Right kidney (tissue), 1 donor: ENCODE measurements around the gene SERPINA1.

ENCODE experiments used
- DNase-seq: peaks from one replicate; pipeline ENCODE4 v3.0.0-alpha.2; 2016

Gene SERPINA1

DNA sequence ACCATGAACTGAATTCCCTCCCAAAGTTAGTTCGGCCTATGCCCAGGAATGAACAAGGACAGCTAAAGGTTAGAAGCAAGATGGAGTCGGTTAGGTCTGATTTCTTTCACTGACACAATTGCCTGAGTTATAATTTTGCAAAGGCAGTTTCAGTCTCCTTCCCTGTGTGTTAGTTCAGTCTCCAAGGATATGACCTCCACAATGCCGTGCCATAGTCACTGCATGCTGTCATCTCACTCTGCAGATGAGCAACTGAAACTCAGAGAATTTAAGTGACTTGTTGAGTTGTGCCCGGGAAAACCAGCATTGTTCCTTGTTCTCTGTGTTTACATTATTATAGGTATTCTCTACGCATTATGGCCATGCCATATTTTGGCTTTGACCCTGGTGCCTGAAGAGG lies 10.1 kb upstream of the SERPINA1 start:
- DNase-seq = no peak

DNA sequence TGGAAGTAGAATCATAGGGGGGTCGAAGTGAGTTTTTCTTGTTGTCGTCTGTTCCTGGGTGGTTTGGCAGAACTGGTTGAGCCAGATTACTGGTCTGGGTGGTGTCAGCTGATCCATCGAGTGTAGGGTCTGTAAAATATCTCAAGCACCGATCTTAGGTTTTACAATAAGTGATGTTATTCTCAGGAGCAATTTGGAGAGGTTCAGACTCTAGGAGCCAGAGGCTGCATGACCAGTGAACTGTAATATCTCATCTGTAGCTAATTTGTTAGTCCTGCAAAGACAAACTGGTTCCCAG lies 9.7 kb upstream of the SERPINA1 start:
- DNase-seq = no peak

DNA sequence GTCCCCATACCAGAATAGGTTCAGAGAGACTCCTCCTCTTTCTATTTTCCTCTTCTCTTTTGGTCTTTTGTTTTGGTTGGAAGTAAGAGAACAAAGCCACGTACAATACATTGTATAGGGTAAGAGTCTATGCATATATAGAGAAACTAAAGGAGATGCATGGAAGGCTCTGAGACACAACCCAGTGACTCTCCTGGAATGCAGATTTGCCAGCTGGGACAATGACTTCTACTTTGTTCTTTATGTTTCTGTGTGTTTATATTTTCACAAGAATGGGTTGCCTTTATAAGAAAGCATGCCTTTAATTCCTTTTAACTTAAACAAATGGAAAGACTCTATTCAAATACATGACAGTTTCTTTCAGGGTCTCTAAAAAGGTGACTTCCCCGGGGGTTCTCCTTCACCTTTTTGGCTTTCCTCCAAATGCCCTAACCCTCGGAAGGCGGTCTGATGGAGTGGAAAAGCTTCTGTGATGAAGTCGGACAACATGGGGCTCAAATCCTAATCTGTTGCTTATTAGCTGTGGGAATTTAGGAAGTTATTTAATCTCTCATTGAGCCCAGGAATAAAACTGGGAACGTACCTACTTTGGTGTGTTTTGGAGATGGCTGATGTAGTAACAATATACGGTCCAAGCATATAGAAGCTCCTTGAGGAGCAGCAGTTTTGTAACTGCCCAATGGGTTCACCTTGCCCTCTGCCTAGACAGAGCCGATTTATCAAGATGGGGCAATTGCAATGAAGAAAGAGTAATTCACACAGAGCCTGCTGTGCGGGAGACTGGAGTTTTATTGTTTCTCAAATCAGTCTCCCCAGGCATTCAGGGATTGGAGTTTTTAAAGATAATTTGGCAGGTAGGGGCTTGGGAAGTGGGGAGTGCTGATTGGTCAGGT lies 9.1 kb upstream of the SERPINA1 start:
- no peak for DNase-seq

DNA sequence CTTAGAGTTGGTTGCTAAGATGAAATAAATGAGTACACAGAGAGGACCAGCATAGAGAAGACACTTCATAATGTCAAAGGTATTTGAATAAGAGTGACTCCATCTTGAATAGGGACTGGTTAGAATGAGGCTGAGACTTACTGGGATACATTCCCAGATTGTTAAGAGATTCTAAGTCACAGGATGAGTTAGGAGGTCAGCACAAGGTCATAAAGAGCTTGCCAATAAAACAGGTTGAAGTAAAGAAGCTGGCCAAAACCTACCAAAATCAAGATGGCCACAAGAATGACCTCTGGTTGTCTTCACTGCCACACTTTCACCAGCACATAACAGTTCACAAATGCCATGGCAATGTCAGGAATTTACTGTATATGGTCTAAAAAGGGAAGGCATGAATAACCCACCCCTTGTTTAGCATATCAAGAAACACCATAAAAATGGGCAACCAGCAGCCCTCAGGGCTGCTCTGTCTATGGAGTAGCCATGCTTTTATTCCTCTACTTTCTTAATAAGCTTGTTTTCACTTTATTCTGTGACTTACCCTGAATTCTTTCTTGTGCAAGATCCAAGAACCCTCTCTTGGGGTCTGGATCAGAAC lies 8.3 kb upstream of the SERPINA1 start:
- DNase-seq = no peak

DNA sequence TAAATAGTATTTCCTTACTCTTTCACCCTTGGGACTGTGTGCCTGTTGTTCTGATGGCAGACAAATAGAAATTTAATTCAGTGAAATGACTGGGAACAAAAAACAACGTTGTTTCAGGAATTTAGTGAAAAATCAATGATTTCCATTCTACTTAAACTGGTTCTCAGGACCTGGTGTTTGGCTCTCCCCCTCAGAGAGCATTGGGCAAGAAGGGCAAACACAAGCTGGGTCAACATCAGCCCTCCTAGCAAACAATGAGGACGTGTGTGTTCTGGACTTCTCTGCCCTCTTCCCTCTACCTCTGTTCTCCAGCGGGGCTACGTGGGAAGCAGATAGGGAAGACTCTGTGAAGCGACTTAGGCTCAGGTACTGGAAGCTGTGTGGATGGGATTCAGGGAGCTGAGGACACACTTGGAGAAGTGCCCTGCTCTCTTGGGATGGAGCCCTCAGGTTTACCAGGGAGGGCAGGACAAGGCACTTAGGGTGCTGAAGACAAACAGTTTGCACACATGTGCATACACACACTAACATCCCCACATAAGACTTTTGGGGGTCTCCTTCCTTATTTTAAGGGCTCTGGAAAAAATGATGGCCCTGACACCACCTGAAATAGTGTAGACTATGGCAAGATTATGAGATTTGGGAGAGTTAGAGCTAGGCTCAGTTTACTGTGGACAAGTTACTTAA lies 7.6 kb upstream of the SERPINA1 start:
- no peak for DNase-seq

DNA sequence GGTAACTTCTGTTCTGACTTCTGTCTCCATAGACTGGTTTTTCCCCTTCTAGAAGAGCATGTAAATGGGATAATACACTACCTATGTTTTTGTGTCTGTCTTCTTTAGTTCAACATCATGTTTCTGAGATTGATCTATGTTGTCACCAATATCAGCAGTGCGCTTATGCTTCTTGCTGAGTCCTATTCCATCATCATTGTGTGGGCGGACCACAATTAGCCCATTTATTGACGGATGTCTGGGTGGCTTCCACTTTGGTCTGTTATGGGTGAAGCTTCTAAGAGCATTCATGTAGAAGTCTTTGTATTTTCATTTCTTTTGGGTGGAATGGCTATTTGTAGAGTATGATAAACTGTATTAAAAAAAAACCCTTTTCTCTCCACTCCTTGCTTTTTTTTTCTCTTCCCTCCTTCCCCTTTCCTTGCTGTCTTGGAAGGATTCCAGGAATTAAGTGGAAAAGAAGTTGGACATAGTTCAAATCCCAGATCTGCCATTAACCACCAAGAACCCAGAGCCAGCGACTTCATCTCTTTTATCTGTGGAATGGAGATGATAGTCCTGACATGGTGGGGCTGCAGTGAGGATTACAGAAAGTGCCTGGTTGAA lies 7.0 kb upstream of the SERPINA1 start:
- DNase-seq = no peak

DNA sequence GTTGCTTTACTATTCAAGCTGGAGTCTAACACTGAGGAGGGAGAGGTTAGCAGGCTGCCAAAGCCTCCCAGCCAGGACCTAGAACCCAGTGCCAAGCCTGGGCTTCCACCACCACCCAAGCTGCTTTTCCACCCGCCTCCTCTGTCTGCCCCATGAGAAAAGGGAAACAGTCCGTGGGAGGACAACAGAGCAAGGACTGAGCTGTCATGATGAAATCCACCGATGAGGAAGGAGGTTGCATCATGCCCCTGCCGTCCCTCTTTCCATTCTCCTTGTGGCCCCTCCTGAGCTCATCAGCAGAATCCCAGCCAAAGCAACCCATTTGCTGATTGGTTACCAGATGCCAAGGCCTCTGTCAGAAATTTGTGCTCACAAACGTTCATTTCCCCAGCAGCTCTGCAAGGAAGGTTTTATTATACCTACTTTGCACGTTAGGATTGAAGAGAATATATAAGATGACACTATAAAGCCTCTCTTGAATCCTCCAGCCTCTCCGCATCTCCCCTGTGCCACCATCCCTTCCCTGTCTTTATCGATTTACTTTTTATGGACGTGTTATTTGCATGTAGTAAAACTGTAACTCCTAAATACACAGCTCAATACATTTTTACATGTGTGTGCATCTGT lies 6.3 kb upstream of the SERPINA1 start:
- no peak for DNase-seq

DNA sequence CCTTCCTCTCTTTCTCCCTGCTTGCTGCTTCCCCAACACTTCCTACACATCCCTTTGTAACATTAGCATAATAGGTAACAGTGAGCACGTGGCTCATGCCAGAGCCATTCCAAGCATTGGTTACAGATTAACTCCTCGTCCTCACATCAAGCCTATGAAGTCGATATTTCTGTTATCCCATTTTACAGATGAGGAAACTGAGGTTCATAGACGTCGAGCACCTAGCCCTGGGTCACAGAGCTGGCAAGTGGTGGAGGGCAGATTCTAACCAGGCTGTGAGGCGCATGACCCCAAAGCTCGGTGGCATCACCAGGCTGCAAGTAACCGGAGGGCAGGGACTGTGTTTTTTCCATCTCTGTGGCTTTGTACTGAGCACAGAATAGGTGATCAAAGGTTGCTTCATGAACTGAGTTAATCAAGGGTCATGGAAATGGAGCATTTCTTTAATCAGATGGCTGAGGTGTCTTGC lies 5.7 kb upstream of the SERPINA1 start:
- DNase-seq = no peak

DNA sequence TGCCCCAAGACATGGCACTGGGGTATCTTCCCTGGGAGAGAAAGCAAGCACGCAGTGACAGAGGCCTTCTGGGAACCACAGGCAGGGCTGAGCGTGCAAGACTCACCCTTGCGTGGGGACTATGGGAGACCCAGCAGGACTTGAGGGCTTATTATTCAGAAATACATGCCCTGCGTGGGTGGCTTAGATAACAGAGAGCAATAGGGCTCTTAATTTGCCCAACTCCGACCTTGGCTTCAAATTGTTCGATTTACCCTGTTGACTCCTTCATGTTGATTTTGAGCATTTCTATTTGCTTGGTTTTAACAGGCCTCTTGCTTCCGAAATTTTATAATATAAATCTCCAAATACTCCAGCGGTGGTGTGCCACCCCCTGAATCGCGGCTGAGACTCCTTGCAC lies 5.1 kb upstream of the SERPINA1 start:
- no peak for DNase-seq

DNA sequence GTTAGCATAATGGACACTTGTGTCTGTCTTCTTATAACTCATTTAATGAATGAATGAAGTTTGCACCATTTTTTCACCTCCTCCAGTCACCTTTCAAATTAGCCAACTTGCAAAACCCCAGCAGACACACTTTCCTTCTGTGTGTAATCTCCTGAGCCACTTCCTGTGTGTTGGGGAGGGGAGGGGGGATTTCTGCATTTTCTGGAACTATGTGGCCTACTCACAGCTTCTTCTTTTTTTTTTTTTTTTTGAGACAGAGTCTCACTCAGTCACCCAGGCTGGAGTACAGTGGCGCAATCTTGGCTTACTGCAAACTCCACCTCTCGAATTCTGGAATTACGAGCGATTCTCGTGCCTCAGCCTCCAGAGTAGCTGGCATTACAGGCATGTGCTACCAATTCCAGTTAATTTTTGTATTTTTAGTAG lies 4.1 kb upstream of the SERPINA1 start:
- DNase-seq = no peak

DNA sequence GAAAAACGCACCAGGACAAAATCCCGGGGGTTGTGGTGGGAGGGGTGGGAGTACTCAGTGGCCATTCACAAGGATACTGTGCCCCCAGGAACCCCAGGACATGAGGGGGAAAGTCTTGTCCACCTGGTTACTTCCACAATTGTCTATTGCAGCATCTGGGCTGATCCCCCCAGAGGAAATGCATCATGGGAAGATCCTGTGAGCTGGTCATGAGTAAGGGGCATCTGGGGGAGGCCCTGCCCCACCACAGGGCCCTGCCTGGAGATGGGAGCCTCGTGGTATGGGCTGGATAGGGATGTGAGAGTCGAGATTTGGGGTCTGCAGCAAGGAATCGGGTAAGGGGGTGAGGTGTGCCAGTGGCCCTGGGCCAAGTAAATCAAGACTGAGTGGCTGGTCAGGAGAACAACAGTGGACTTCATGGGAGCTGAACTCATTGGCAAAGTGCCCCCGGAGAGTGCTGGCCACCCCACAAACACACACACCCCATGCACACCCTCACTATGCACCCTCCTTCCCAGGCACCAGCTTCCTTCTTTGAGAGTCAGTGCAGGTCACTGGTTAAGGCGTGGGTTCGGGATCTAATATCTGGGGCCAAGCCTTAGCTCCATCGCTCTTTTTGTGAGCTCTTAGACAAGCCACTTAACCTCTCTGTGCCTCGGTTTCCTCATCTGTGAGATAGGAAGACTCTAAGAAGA lies 3.0 kb upstream of the SERPINA1 start:
- DNase-seq = no peak

DNA sequence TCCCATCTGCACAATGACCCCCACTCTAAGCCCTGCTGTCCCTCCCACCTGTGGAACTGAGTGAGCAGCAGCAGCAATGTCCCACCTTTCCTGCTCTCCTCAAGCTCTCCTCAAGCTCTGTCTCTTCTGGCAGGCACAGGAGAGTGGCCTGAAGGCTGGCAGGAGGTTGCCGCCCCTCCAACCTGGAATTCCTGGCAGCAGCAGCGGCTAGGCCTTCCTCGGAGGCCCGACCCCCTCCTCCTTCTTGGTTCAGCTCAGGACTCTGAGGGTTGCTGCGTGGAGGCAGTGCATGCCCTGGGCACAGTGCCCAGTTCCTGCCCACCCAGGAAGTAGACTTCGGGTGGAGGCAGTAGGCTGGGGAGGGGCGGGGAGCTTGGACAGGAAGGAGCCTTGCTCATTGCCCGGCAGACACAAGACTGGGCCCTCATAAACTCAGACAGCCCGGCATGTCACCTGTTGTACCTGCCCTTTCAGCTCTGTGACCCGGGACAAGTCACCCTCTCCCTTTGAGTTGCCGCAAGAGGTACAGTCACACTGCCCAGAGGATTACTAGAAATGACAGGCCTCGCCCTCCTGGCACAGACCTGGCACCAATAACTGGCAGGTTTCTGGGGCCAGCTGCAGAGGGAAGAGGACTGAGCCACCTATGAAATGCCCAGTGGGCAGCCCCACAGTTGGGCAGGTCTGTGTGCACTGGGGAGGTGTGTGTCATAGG lies 2.1 kb upstream of the SERPINA1 start:
- no peak for DNase-seq

DNA sequence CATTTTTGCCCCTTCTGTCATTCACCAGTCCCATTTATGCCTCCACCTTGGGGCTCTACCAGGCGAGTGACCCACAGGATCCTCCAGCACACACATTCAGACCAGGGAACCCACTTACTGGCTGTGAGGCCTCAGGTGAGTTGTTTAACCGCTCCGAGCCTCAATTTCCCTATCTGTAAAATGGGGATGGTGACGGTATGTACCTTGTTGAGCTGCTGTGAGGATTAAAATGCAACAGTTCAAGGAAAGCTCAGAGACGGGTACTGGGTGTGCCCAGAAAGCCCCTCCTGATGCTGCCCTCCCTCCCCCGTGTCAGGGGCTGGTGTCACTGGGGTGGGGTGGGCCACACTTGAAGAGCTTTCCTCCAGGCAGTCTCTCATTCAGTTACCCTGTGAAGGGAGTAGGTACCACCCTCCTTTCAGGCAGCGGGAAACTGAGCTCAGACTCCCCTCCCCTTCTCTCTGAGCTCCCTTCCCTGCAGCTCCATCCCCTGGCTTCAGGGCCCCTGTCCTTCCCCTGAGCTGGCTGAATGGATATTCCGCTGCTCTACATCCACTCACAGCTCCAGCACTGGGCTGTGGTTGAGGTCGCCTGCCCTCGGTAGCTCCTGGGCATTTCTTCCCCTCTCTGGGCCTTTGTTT lies 1.4 kb upstream of the SERPINA1 start:
- no peak for DNase-seq

DNA sequence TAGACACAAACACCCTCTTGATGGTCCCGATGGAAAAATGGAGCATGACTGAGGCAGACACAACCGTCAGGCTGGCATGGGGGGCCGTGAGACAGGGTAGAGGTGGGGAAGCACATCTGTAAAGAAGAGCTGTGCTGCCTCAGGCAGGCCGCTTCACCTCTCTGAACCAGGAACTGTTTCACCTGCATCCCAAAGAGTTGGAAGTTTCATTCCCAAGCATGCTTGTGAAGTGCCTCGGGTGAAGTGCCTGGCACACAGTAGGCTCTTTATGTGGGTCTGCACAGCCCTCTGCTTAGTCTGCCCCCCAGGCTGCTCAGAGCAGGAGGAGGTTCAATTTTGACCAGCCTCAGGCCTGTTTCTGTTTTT lies 685 bp upstream of the SERPINA1 start:
- no peak for DNase-seq

DNA sequence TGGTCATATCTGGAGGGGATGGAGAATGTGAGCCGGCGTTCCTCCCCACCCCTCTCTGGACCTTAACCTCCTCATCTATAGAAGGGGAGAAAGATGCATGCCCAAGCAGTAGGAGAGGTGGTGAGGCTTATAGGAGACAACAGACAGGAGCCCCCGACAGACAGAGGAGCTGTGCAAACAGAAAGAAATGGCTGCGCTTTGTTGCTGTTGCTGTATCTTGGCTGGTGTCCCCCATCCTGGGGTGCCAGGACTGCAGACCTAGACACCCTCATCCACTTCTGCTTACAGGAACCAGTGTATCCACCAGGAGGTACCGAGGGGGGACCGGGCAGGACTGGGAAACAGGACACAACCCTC lies 397 bp downstream of the SERPINA1 start:
- DNase-seq = no peak

DNA sequence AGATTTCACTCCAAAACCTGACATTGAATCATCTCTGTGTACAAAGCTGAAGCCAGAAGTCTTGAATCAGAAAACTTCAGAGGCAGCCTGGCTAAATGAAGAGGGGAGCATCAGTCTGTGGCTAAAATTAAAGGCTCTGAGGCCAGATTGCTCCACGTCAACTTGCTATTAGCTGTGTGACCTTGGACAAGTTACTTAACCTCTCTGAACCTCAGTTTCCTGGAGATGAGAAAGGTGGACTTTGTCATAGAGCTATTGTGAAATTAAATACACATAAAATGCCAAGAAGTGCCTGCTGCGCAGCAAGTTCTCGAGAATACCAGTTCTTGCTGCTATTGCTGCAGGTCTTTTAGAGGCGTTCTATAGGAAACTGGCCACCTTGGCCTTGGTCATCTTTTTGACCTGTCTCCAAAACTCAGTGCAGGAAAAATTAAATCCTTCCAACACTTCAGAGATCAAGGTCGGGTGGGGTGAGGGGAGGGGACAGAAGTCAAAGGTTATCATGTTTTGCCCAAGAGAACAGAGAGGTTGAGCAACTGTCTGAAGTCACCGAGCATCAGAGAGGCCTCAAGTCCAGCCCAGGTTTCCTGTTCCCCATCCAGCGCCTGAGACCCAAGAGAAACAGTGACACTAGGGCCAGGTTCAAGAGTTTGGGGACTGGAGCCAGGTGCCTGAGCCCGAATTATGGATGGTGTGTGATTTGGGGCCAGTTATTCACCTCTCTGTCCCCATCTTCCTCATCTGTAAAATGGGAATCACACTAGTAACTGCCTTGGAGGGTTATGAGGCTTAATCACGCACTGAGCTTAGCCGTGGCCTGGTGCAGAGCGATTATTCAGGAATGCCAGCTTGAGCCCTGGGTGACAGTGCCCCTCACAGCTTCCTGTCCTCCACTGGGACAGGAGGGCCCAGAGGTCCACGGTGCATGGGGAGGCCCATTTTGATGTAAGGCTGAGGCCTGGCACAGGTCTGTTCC lies 1.1 kb downstream of the SERPINA1 start:
- no peak for DNase-seq

DNA sequence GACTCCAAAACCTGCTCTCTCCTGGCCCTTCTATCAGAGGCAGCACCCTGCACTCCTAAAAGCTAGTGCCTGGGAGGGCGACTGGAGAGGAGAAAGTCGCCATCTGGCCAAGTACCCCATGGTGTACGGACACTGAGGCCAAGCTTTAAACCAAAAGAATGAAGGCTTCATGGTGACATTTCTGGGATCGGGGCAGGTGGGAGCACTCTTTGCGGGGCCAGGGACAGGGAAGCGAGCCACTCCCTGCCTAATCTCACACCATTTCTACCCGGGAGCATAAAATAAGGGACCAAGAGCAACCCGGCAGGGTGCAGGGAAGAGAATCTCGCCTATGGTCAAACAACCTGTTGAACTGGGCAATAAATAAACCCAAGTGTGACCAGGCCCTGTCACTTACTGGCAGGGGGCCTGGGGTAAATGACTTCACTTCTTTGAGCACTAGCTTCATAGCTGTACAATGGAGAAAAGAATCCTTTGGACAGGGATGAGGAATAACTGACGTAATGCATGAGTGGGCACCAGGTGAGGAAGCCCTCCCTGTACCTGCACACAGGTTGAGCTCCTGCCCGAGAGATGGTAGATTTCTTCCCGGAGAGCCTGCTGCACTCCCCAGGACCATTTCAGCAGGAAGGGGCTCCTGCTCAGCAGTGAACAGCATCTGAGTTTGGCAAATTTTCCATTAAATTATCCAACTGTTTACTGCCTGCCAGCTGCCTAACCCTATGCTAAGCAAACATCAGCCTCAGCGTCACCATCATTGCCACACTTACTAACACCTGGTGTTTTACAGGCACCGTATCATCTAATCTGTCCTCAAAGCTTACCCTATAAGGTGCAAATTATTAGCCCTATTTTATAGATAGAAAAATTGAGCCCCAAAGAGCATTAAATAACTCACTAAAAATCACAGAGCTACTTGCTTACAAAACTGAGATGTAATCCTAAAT lies 2.0 kb downstream of the SERPINA1 start:
- no peak for DNase-seq

DNA sequence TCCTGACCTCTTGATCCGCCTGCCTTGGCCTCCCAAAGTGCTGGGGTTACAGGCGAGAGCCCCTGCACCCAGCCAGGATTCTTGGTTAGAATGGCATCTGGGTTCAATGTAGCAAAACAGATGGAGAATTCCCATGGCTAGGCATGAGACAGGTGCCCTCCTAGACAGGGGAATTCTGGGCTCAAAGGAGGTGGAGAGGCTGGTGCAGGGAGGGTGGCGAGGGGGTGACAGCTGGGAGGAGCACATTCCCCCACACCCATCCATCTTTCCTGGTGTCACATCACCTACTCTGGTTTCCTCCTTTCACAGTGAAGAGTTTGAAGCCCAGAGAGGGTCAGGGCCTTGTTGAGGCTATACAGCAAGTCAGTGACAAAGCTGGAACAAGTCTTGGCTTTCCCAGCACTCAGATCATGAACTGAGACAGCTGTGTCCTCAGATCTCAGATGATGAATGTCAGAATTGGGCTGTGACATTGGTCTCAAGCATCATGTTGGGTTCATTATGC lies 2.8 kb downstream of the SERPINA1 start:
- DNase-seq = no peak
